Measurements from ENCODE around the gene NCAPH2. TPM values are rescaled to one million over a fixed set of nuclear protein-coding genes. Genes with fewer than 3 reads are reported as not detected.

Gene NCAPH2
- total and polyA plus RNA-seq, 2 experiments from 2014 or later: 50.3 to 59.4 TPM

GRCh38 chr22:50502628-50503474 lies 5.2 kb upstream of the NCAPH2 start:
- no peak overlapping the region for H3K27ac ChIP-seq
- peaks cover 8% of the 10 kb centered on the region for H3K36me3 ChIP-seq
- TF ChIP-seq CTCF (IDR thresholded peaks at IDR 0.05; ENCODE audit: low read depth, low read length): no peak
- no peaks in the 10 kb centered on the region for H3K4me1 ChIP-seq (ENCODE audit: low read depth)
- H3K4me3 ChIP-seq: no peak overlapping the region
- DNase-seq (ENCODE audit: low read depth in 1 of 2, low spot score in 1 of 2): no peak
- H3K27me3 ChIP-seq: no peaks in the 10 kb centered on the region
- no peaks in the 10 kb centered on the region for H3K9me3 ChIP-seq (ENCODE audit: low read depth)

GRCh38 chr22:50503475-50504145 lies 4.4 kb upstream of the NCAPH2 start:
- Histone ChIP-seq H3K36me3 (peaks cover 8% of the 10 kb centered on the region), H3K4me1 (ENCODE audit: low read depth) (peaks cover under 1% of the 10 kb centered on the region), H3K9me3 (ENCODE audit: low read depth) (no peaks in the 10 kb centered on the region), H3K27me3 (no peaks in the 10 kb centered on the region), H3K4me3 (no peak overlapping the region), H3K27ac (no peak overlapping the region)
- DNase-seq (ENCODE audit: low read depth in 1 of 2, low spot score in 1 of 2): no peak
- no peak for TF ChIP-seq CTCF (IDR thresholded peaks at IDR 0.05; ENCODE audit: low read depth, low read length)

- no peak for DNase-seq (ENCODE audit: low read depth in 1 of 2, low spot score in 1 of 2)
- TF ChIP-seq CTCF (IDR thresholded peaks at IDR 0.05; ENCODE audit: low read depth, low read length): no peak
- Histone ChIP-seq H3K36me3 (peaks cover 8% of the 10 kb centered on the region), H3K27ac (no peak overlapping the region), H3K4me3 (no peak overlapping the region), H3K4me1 (ENCODE audit: low read depth) (peaks cover 8% of the 10 kb centered on the region), H3K27me3 (no peaks in the 10 kb centered on the region), H3K9me3 (ENCODE audit: low read depth) (no peaks in the 10 kb centered on the region)
These were observed 3.4 kb upstream of the NCAPH2 start for GRCh38 chr22:50504369-50505211.

GRCh38 chr22:50505276-50505775 lies 2.7 kb upstream of the NCAPH2 start:
- H3K9me3 ChIP-seq (ENCODE audit: low read depth): no peaks in the 10 kb centered on the region
- DNase-seq (ENCODE audit: low read depth in 1 of 2, low spot score in 1 of 2): no peak
- H3K27me3 ChIP-seq: no peaks in the 10 kb centered on the region
- H3K4me3 ChIP-seq: no peak overlapping the region
- peaks cover 8% of the 10 kb centered on the region for H3K36me3 ChIP-seq
- peaks cover 8% of the 10 kb centered on the region for H3K4me1 ChIP-seq (ENCODE audit: low read depth)
- no peak overlapping the region for H3K27ac ChIP-seq
- no peak for TF ChIP-seq CTCF (IDR thresholded peaks at IDR 0.05; ENCODE audit: low read depth, low read length)
